Activated T-cell treated with anti-CD3 and anti-CD28 coated beads for 1 hour (primary cell): Measurements from ENCODE around the gene METTL2A.
"Not testable (repeated sequence)": the region's sequence is repeated elsewhere in the genome, so short reads cannot be mapped to it uniquely, and the experiment has no call there.

Experiments used
- DNase-seq: peaks from one replicate; pipeline ENCODE4 v3.0.0-alpha.2; 2020; ENCODE audit warnings: low read depth

The METTL2A gene

GRCh38 chr17:62423647-62424461 lies at the start of gene METTL2A:
Gene METTL2A, plus strand, starts transcription at chr17:62423897. Its CDS starts 6 bp downstream, at chr17:62423903.
- DNase-seq: peak; percentile 68

GRCh38 chr17:62380253-62380652 lies 43.4 kb upstream of the METTL2A start, which contains the start of gene EFCAB3:
Gene EFCAB3, plus strand, starts transcription at chr17:62380553. Its CDS starts 2,427 bp downstream, at chr17:62382980.
- DNase-seq: no peak

- no peak for DNase-seq
These were observed 42.1 kb upstream of the METTL2A start for GRCh38 chr17:62381561-62381960.

- no peak for DNase-seq
These were observed 34.8 kb upstream of the METTL2A start for GRCh38 chr17:62388856-62389255.

- no peak for DNase-seq
These were observed 30.8 kb upstream of the METTL2A start for GRCh38 chr17:62392908-62393307.

- no peak for DNase-seq
These were observed 24.8 kb upstream of the METTL2A start for GRCh38 chr17:62398891-62399290.

- no peak for DNase-seq
These were observed 18.2 kb upstream of the METTL2A start for GRCh38 chr17:62405451-62405850.

- not testable (repeated sequence) for DNase-seq
These were observed 10.6 kb upstream of the METTL2A start for GRCh38 chr17:62413090-62413489.

GRCh38 chr17:62426214-62426613 lies 2.5 kb downstream of the METTL2A start:
- not testable (repeated sequence) for DNase-seq

GRCh38 chr17:62435251-62435650 lies 11.6 kb downstream of the METTL2A start:
- not testable (repeated sequence) for DNase-seq

- not testable (repeated sequence) for DNase-seq
These were observed 17.5 kb downstream of the METTL2A start for GRCh38 chr17:62441181-62441580.

GRCh38 chr17:62444063-62444462 lies 20.4 kb downstream of the METTL2A start:
- DNase-seq: no peak

GRCh38 chr17:62445791-62446190 lies 22.1 kb downstream of the METTL2A start:
- not testable (repeated sequence) for DNase-seq

- not testable (repeated sequence) for DNase-seq
These were observed 28.5 kb downstream of the METTL2A start for GRCh38 chr17:62452195-62452594.

- not testable (repeated sequence) for DNase-seq
These were observed 29.3 kb downstream of the METTL2A start for GRCh38 chr17:62453041-62453440.

- not testable (repeated sequence) for DNase-seq
These were observed 30.0 kb downstream of the METTL2A start for GRCh38 chr17:62453656-62454055.

GRCh38 chr17:62454111-62454510 lies 30.4 kb downstream of the METTL2A start:
- DNase-seq: not testable (repeated sequence)

GRCh38 chr17:62456016-62456415 lies 32.3 kb downstream of the METTL2A start:
- DNase-seq: no peak

- not testable (repeated sequence) for DNase-seq
These were observed 34.8 kb downstream of the METTL2A start for GRCh38 chr17:62458483-62458882.

- not testable (repeated sequence) for DNase-seq
These were observed 40.7 kb downstream of the METTL2A start for GRCh38 chr17:62464422-62464821.

GRCh38 chr17:62465271-62465670 lies 41.6 kb downstream of the METTL2A start:
- not testable (repeated sequence) for DNase-seq

- DNase-seq: peak; percentile 66
These were observed 47.1 kb downstream of the METTL2A start for GRCh38 chr17:62470666-62471379.

GRCh38 chr17:62471380-62471880 lies 47.7 kb downstream of the METTL2A start:
- not testable (repeated sequence) for DNase-seq
